Left ventricle myocardium inferior (tissue), 1 donor: ENCODE measurements around the gene ANKRD24. TPM values are rescaled to one million over a fixed set of nuclear protein-coding genes. Genes with fewer than 3 reads are reported as not detected.

Experiments
- DNase-seq: peaks from one replicate; pipeline ENCODE4 v3.0.0-alpha.2; 2020
- H3K27ac ChIP-seq: fragments of 200-600 bp; replicated peaks from 2 replicates; pipeline ENCODE4 v1.8.0; 2021
- H3K27me3 ChIP-seq: fragments of 200-600 bp; 2 replicates; pipeline ENCODE4 v1.8.0; 2021; ENCODE audit warnings: low read depth
- H3K36me3 ChIP-seq: fragments of 200-600 bp; 2 replicates; pipeline ENCODE4 v1.8.0; 2021
- H3K4me1 ChIP-seq: fragments of 200-600 bp; 2 replicates; pipeline ENCODE4 v1.8.0; 2021
- H3K4me3 ChIP-seq: fragments of 200-600 bp; 2 replicates; pipeline ENCODE4 v1.8.0; 2021; ENCODE audit warnings: mild to moderate bottlenecking, moderate library complexity
- H3K9me3 ChIP-seq: fragments of 200-600 bp; replicated peaks from 2 replicates; pipeline ENCODE4 v1.8.0; 2021
- CTCF ChIP-seq: fragments of 200-600 bp; IDR thresholded peaks from 2 replicates; pipeline ENCODE4 v1.8.0; 2021; ENCODE audit warnings: antibody characterized with exemption, mild to moderate bottlenecking, borderline replicate concordance
- intact Hi-C: fragments of 100-400 bp; cut with micrococcal nuclease; formaldehyde crosslinking; loops from one replicate; pipeline ENCODE4 v1.11.0; 2022
- total RNA-seq: library from RNA; stranded (reverse); fragmentation: NEBNext Ultra II Directional; extraction: Animal tissue kit (Norgen Biotek cat#: 25700); gene quantifications from one replicate; pipeline ENCODE4 v1.2.1, GENCODE V29; 2021
- donor health status: DM: no; HTN: yes; CAD: no; lungs with severe emphysema.

The ANKRD24 gene
- total RNA-seq, 1 donor from 2014 or later = 0.22 TPM

- H3K27me3 ChIP-seq = peaks cover 29% of the 10 kb centered on the region
- H3K36me3 ChIP-seq = peaks cover 46% of the 10 kb centered on the region
- no peak for DNase-seq
- H3K4me1 ChIP-seq = peaks cover 6% of the 10 kb centered on the region
- H3K9me3 ChIP-seq = no peaks in the 10 kb centered on the region
- intact Hi-C loops = no loop called here
- no peak for TF ChIP-seq CTCF
- H3K27ac ChIP-seq = no peak overlapping the region
- H3K4me3 ChIP-seq = no peak overlapping the region
These were observed 8.1 kb upstream of the ANKRD24 start for GRCh38 chr19:4174213-4174894.

GRCh38 chr19:4174895-4175668 lies 7.4 kb upstream of the ANKRD24 start:
- no peak for DNase-seq
- Histone ChIP-seq H3K4me3 (no peak overlapping the region), H3K9me3 (no peaks in the 10 kb centered on the region), H3K36me3 (peaks cover 54% of the 10 kb centered on the region), H3K27ac (no peak overlapping the region), H3K4me1 (peaks cover 6% of the 10 kb centered on the region), H3K27me3 (peaks cover 25% of the 10 kb centered on the region)
- intact Hi-C loops = no loop called here
- TF ChIP-seq CTCF = no peak

GRCh38 chr19:4175669-4175931 lies 6.9 kb upstream of the ANKRD24 start:
- H3K27ac ChIP-seq = no peak overlapping the region
- peaks cover 21% of the 10 kb centered on the region for H3K27me3 ChIP-seq
- no peak for TF ChIP-seq CTCF
- no peak overlapping the region for H3K4me3 ChIP-seq
- peaks cover 58% of the 10 kb centered on the region for H3K36me3 ChIP-seq
- H3K4me1 ChIP-seq = peaks cover 6% of the 10 kb centered on the region
- no peaks in the 10 kb centered on the region for H3K9me3 ChIP-seq
- no peak for DNase-seq
- intact Hi-C loops = no loop called here

DNA sequence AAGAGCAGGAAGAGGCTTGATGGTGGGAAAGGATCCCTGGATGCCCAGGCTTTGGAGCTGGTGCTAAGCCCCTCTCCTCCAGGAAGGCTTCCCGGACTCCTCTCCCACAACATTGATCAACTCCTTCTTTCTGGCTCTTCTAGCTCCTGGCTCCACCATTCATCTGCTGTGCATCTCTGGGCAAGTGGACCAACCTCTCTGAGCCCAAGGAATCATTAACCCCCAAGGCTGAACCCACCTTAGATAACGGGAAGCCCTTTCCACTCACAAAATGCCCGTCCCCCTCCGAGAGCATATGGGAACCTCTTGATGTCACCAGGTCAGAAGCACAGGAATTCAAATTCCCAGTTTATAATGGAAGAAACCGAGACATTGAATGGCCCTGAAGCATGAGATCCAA lies 5.3 kb upstream of the ANKRD24 start:
- Histone ChIP-seq H3K27ac (no peak overlapping the region), H3K4me1 (peaks cover 20% of the 10 kb centered on the region), H3K4me3 (no peak overlapping the region), H3K36me3 (peaks cover 58% of the 10 kb centered on the region), H3K9me3 (no peaks in the 10 kb centered on the region), H3K27me3 (peaks cover 8% of the 10 kb centered on the region)
- TF ChIP-seq CTCF = no peak
- intact Hi-C loops = no loop called here
- no peak for DNase-seq

- TF ChIP-seq CTCF = no peak
- H3K27ac ChIP-seq = no peak overlapping the region
- no peak overlapping the region for H3K4me3 ChIP-seq
- H3K36me3 ChIP-seq = peaks cover 58% of the 10 kb centered on the region
- DNase-seq = no peak
- intact Hi-C loops = no loop called here
- H3K27me3 ChIP-seq = no peaks in the 10 kb centered on the region
- H3K4me1 ChIP-seq = peaks cover 25% of the 10 kb centered on the region
- no peaks in the 10 kb centered on the region for H3K9me3 ChIP-seq
These were observed 3.5 kb upstream of the ANKRD24 start for GRCh38 chr19:4178990-4179389.
